ENCODE measurements around the gene MAP1LC3B.

Gene MAP1LC3B

GRCh38 chr16:87439926-87440325 lies 47.8 kb downstream of the MAP1LC3B start:
- H4K20me1 ChIP-seq (ENCODE audit: control insufficient read depth, insufficient read depth, low read depth, low read length) = no peaks in the 10 kb centered on the region
- no peaks in the 10 kb centered on the region for H3K9me2 ChIP-seq (replicated peaks; ENCODE audit: control insufficient read depth, low read length)
- no peak for TF ChIP-seq EZH2phosphoT487 (IDR thresholded peaks at IDR 0.05; ENCODE audit: borderline replicate concordance, low read length)
- no peak for TF ChIP-seq CTCF (IDR thresholded peaks at IDR 0.05; ENCODE audit: low read depth, low read length, poor library complexity, severe bottlenecking)
- H3K36me3 ChIP-seq (ENCODE audit: control insufficient read depth, low read length) = no peaks in the 10 kb centered on the region
- no peaks in the 10 kb centered on the region for H3K27me3 ChIP-seq (ENCODE audit: control insufficient read depth, low read length)
- H3K27ac ChIP-seq (ENCODE audit: low read depth, low read length) = no peak overlapping the region
- H3K9me3 ChIP-seq (ENCODE audit: control insufficient read depth, insufficient read depth, low read length) = no peaks in the 10 kb centered on the region
- H3K4me2 ChIP-seq (ENCODE audit: low read length) = no peak overlapping the region
- H3K79me2 ChIP-seq (ENCODE audit: control insufficient read depth, low read length) = peaks cover 4% of the 10 kb centered on the region; the same call in 1 of the 2 replicates
- peaks cover 15% of the 10 kb centered on the region for H3K4me1 ChIP-seq (ENCODE audit: control insufficient read depth, low read length)
- H3F3A ChIP-seq (ENCODE audit: control insufficient read depth, insufficient read depth) = no peaks in the 10 kb centered on the region
- no peak overlapping the region for H3K4me3 ChIP-seq (ENCODE audit: low read length)

- TF ChIP-seq EZH2phosphoT487 (IDR thresholded peaks at IDR 0.05; ENCODE audit: borderline replicate concordance, low read length) (no peak), CTCF (IDR thresholded peaks at IDR 0.05; ENCODE audit: low read depth, low read length, poor library complexity, severe bottlenecking) (no peak)
- Histone ChIP-seq H3K79me2 (ENCODE audit: control insufficient read depth, low read length) (no peaks in the 10 kb centered on the region), H3K4me1 (ENCODE audit: control insufficient read depth, low read length) (no peaks in the 10 kb centered on the region), H3K4me3 (ENCODE audit: low read length) (no peak overlapping the region), H3K9me2 (replicated peaks; ENCODE audit: control insufficient read depth, low read length) (no peaks in the 10 kb centered on the region), H3F3A (ENCODE audit: control insufficient read depth, insufficient read depth) (no peaks in the 10 kb centered on the region), H3K27ac (ENCODE audit: low read depth, low read length) (no peak overlapping the region), H3K36me3 (ENCODE audit: control insufficient read depth, low read length) (no peaks in the 10 kb centered on the region), H3K9me3 (ENCODE audit: control insufficient read depth, insufficient read depth, low read length) (no peaks in the 10 kb centered on the region), H4K20me1 (ENCODE audit: control insufficient read depth, insufficient read depth, low read depth, low read length) (no peaks in the 10 kb centered on the region), H3K4me2 (ENCODE audit: low read length) (no peak overlapping the region), H3K27me3 (ENCODE audit: control insufficient read depth, low read length) (no peaks in the 10 kb centered on the region)
Observed at GRCh38 chr16:87441886-87442580, 49.9 kb downstream of the MAP1LC3B start.

- H3K9me2 ChIP-seq (replicated peaks; ENCODE audit: control insufficient read depth, low read length) = no peaks in the 10 kb centered on the region
- no peak overlapping the region for H3K4me3 ChIP-seq (ENCODE audit: low read length)
- TF ChIP-seq CTCF (IDR thresholded peaks at IDR 0.05; ENCODE audit: low read depth, low read length, poor library complexity, severe bottlenecking) = no peak
- TF ChIP-seq EZH2phosphoT487 (IDR thresholded peaks at IDR 0.05; ENCODE audit: borderline replicate concordance, low read length) = no peak
- H3K4me2 ChIP-seq (ENCODE audit: low read length) = no peak overlapping the region
- no peaks in the 10 kb centered on the region for H3K27me3 ChIP-seq (ENCODE audit: control insufficient read depth, low read length)
- no peaks in the 10 kb centered on the region for H3K36me3 ChIP-seq (ENCODE audit: control insufficient read depth, low read length)
- H3F3A ChIP-seq (ENCODE audit: control insufficient read depth, insufficient read depth) = no peaks in the 10 kb centered on the region
- H3K79me2 ChIP-seq (ENCODE audit: control insufficient read depth, low read length) = no peaks in the 10 kb centered on the region
- no peak overlapping the region for H3K27ac ChIP-seq (ENCODE audit: low read depth, low read length)
- no peaks in the 10 kb centered on the region for H3K9me3 ChIP-seq (ENCODE audit: control insufficient read depth, insufficient read depth, low read length)
- no peaks in the 10 kb centered on the region for H3K4me1 ChIP-seq (ENCODE audit: control insufficient read depth, low read length)
- H4K20me1 ChIP-seq (ENCODE audit: control insufficient read depth, insufficient read depth, low read depth, low read length) = no peaks in the 10 kb centered on the region
Observed at GRCh38 chr16:87442581-87442966, 50.4 kb downstream of the MAP1LC3B start.

Measured in DOHH2 (cell line).